Spinal cord (tissue), 10 donors: ENCODE results near the gene ATG4D. TPM values are rescaled to one million over a fixed set of nuclear protein-coding genes. Genes with fewer than 3 reads are reported as not detected.
"Not testable (repeated sequence)": the region's sequence is repeated elsewhere in the genome, so short reads cannot be mapped to it uniquely, and the experiment has no call there.

Experiments used
- DNase-seq, 6 donors: peaks; one replicate each; pipeline versions ENCODE4 v3.0.0 to v3.0.0-alpha.2; 2013 to 2015; ENCODE audit warnings: low spot score in 6 of 6, low read depth in 4 of 6
- H3K27ac ChIP-seq: one replicate; pipeline ENCODE4 v1.5.1; 2013; ENCODE audit warnings: low read depth, low read length, control low read depth
- H3K27me3 ChIP-seq: one replicate; pipeline ENCODE4 v1.6.1; 2013; ENCODE audit warnings: low read length; ENCODE audit not compliant: control insufficient read depth, insufficient read depth
- H3K36me3 ChIP-seq: one replicate; pipeline ENCODE4 v1.6.1; 2013; ENCODE audit warnings: low read length; ENCODE audit not compliant: control insufficient read depth, insufficient read depth
- H3K4me1 ChIP-seq: one replicate; pipeline ENCODE4 v1.6.1; 2013; ENCODE audit warnings: low read length; ENCODE audit not compliant: control insufficient read depth, insufficient read depth
- H3K4me3 ChIP-seq: one replicate; pipeline ENCODE4 v1.5.1; 2013; ENCODE audit warnings: low read depth, low read length, control low read depth
- H3K9me3 ChIP-seq: one replicate; pipeline ENCODE4 v1.6.1; 2013; ENCODE audit warnings: low read length; ENCODE audit not compliant: control insufficient read depth, insufficient read depth
- WGBS: methylation state at CpG from one replicate; pipeline ENCODE4 v1.1.5; 2013; ENCODE audit warnings: missing lambda C conversion rate; ENCODE audit not compliant: insufficient coverage; 5-methylcytosine and 5-hydroxymethylcytosine counted together
- polyA plus RNA-seq, 2 donors: library from polyadenylated mRNA; unstranded; fragments of 120-200 nt; gene quantifications; one replicate each; pipeline ENCODE4 v1.2.1, GENCODE V29; 2013; ENCODE audit not compliant: insufficient read length in 2 of 2
- total RNA-seq, 2 donors: library from RNA; depleted of rRNA in 1 of 2; stranded (reverse); fragments of 120-200 nt in 1 of 2; fragments of >200 nt in 1 of 2; gene quantifications; one replicate each; pipeline versions ENCODE4 v1.2.3 to v1.2.4, GENCODE V29; 2013 to 2014
- donor health status: healthy.

The ATG4D gene
- total and polyA plus RNA-seq, 4 donors = 10.6 to 43.9 (median 31.3) TPM

- no peaks in the 10 kb centered on the region for H3K9me3 ChIP-seq
- H3K4me1 ChIP-seq = no peaks in the 10 kb centered on the region
- H3K4me3 ChIP-seq = no peak overlapping the region
- H3K36me3 ChIP-seq = no peaks in the 10 kb centered on the region
- DNase-seq = no peak
- no peaks in the 10 kb centered on the region for H3K27me3 ChIP-seq
- no peak overlapping the region for H3K27ac ChIP-seq
- 76% methylated on average over 4 of the region's 6 CpGs for WGBS
Measured at GRCh38 chr19:10535613-10536012, 8.1 kb upstream of the ATG4D start.

GRCh38 chr19:10537668-10538067 lies 6.0 kb upstream of the ATG4D start:
- no peak overlapping the region for H3K4me3 ChIP-seq
- H3K27me3 ChIP-seq = no peaks in the 10 kb centered on the region
- no peak overlapping the region for H3K27ac ChIP-seq
- no peaks in the 10 kb centered on the region for H3K9me3 ChIP-seq
- no peak for DNase-seq
- no peaks in the 10 kb centered on the region for H3K4me1 ChIP-seq
- no peaks in the 10 kb centered on the region for H3K36me3 ChIP-seq
- WGBS = 86% methylated on average over 6 of the region's 11 CpGs

GRCh38 chr19:10538204-10538983 lies 5.3 kb upstream of the ATG4D start:
- no peaks in the 10 kb centered on the region for H3K27me3 ChIP-seq
- H3K4me1 ChIP-seq = peaks cover 5% of the 10 kb centered on the region
- no peak for DNase-seq
- H3K27ac ChIP-seq = no peak overlapping the region
- no peak overlapping the region for H3K4me3 ChIP-seq
- 86% methylated on average over 8 of the region's 20 CpGs for WGBS
- H3K9me3 ChIP-seq = no peaks in the 10 kb centered on the region
- no peaks in the 10 kb centered on the region for H3K36me3 ChIP-seq

GRCh38 chr19:10539016-10539415 lies 4.7 kb upstream of the ATG4D start:
- H3K9me3 ChIP-seq, H3K27me3 ChIP-seq, DNase-seq, H3K4me3 ChIP-seq, H3K27ac ChIP-seq, H3K36me3 ChIP-seq, H3K4me1 ChIP-seq: not testable (repeated sequence)
- WGBS = 63% methylated on average over 6 of the region's 9 CpGs

GRCh38 chr19:10543059-10543419 lies 665 bp upstream of the ATG4D start:
- Histone ChIP-seq H3K36me3 (peaks cover 24% of the 10 kb centered on the region), H3K4me1 (peaks cover 22% of the 10 kb centered on the region), H3K27me3 (no peaks in the 10 kb centered on the region), H3K9me3 (no peaks in the 10 kb centered on the region), H3K4me3 (peak overlapping the region; percentile 68), H3K27ac (no peak overlapping the region)
- WGBS = 53% methylated on average over 5 of the region's 8 CpGs
- DNase-seq = no peak

GRCh38 chr19:10544242-10544752 lies 593 bp downstream of the ATG4D start:
- Histone ChIP-seq H3K4me1 (peaks cover 22% of the 10 kb centered on the region), H3K27me3 (no peaks in the 10 kb centered on the region), H3K9me3 (no peaks in the 10 kb centered on the region), H3K27ac (peak overlapping the region; percentile 15), H3K36me3 (peaks cover 37% of the 10 kb centered on the region), H3K4me3 (peak overlapping the region; percentile 68)
- WGBS = 13% methylated on average over 18 of the region's 22 CpGs
- peak in 1 of 6 donors; percentile 34 for DNase-seq

- WGBS = 63% methylated on average over 11 of the region's 23 CpGs
- H3K4me3 ChIP-seq = peak overlapping the region; percentile 68
- DNase-seq = no peak
- no peak overlapping the region for H3K27ac ChIP-seq
- no peaks in the 10 kb centered on the region for H3K27me3 ChIP-seq
- H3K4me1 ChIP-seq = peaks cover 22% of the 10 kb centered on the region
- H3K36me3 ChIP-seq = peaks cover 42% of the 10 kb centered on the region
- H3K9me3 ChIP-seq = no peaks in the 10 kb centered on the region
Measured at GRCh38 chr19:10544753-10545251, 1.1 kb downstream of the ATG4D start.

- peaks cover 62% of the 10 kb centered on the region for H3K36me3 ChIP-seq
Measured at GRCh38 chr19:10546817-10547216, 3.1 kb downstream of the ATG4D start.

GRCh38 chr19:10548746-10549276 lies 5.1 kb downstream of the ATG4D start:
- WGBS = 98% methylated on average over 16 of the region's 18 CpGs
- H3K4me3 ChIP-seq = no peak overlapping the region
- H3K27ac ChIP-seq = no peak overlapping the region
- no peaks in the 10 kb centered on the region for H3K27me3 ChIP-seq
- H3K4me1 ChIP-seq = peaks cover 15% of the 10 kb centered on the region
- peaks cover 82% of the 10 kb centered on the region for H3K36me3 ChIP-seq
- no peaks in the 10 kb centered on the region for H3K9me3 ChIP-seq
- no peak for DNase-seq

More at GRCh38 chr19:10546817-10547216, 3.1 kb downstream of the ATG4D start:
- 96% methylated on average over 17 of the region's 17 CpGs for WGBS
- Histone ChIP-seq H3K4me3 (no peak overlapping the region), H3K4me1 (peaks cover 22% of the 10 kb centered on the region), H3K27ac (no peak overlapping the region), H3K9me3 (no peaks in the 10 kb centered on the region), H3K27me3 (no peaks in the 10 kb centered on the region)
- DNase-seq = no peak

- DNase-seq = no peak
- WGBS = 83% methylated on average over 5 of the region's 7 CpGs
- H3K4me1 ChIP-seq = peaks cover 8% of the 10 kb centered on the region
- no peak overlapping the region for H3K27ac ChIP-seq
- no peaks in the 10 kb centered on the region for H3K27me3 ChIP-seq
- H3K9me3 ChIP-seq = no peaks in the 10 kb centered on the region
- H3K36me3 ChIP-seq = peaks cover 90% of the 10 kb centered on the region
- H3K4me3 ChIP-seq = no peak overlapping the region
Measured at GRCh38 chr19:10549733-10550132, 6.0 kb downstream of the ATG4D start.
